Measurements from ENCODE around the gene TTC21B. TPM values are rescaled to one million over a fixed set of nuclear protein-coding genes. Genes with fewer than 3 reads are reported as not detected.

Gene TTC21B
- total and polyA plus RNA-seq, 2 of the 8 experiments (the other 6 are each of a cell fraction or from before 2014, with no cell fraction given), result 6.9 to 20.8 TPM

GRCh38 chr2:165840333-165840958 is 113.1 kb downstream of the TTC21B start:
- H3K79me1 ChIP-seq (ENCODE audit: low read depth, low read length), result no peaks in the 10 kb centered on the region
- H2BK5ac ChIP-seq (ENCODE audit: low read depth, low read length), result no peak overlapping the region
- no peaks in the 10 kb centered on the region for H3K9me3 ChIP-seq (ENCODE audit: insufficient read depth in 2 of 2, low read depth in 1 of 2, low read length in 1 of 2)
- H3K27me3 ChIP-seq (replicated peaks in 1 of 4; ENCODE audit: control insufficient read depth in 3 of 4, extremely low read depth in 1 of 4, insufficient read depth in 3 of 4, low read length in 3 of 4), result peaks cover 0 to 1% (median 0%) of the 10 kb centered on the region in 4 experiments; a peak in 1 of 7 replicates
- H3K4me1 ChIP-seq (replicated peaks in 1 of 4; ENCODE audit: control insufficient read depth in 3 of 4, insufficient read depth in 4 of 4, low read length in 3 of 4), result peaks cover 0 to 11% (median 7%) of the 10 kb centered on the region in 4 experiments; a peak in 4 of 7 replicates
- H3K4ac ChIP-seq (replicated peaks; ENCODE audit: insufficient read length, low read depth, low read length), result no peak overlapping the region
- H3K23me2 ChIP-seq (ENCODE audit: low read depth, low read length), result no peaks in the 10 kb centered on the region; the same call in 1 of the 2 replicates
- no peak overlapping the region for H2BK15ac ChIP-seq (ENCODE audit: low read length)
- FAIRE-seq, result no peak
- DNase-seq (ENCODE audit: low read depth in 1 of 2, low spot score in 2 of 2), result no peak
- no peak overlapping the region for H3K4me3 ChIP-seq (ENCODE audit: extremely low read depth in 1 of 4, insufficient read depth in 2 of 4, low read depth in 3 of 4, low read length in 4 of 4)
- H3K23ac ChIP-seq (ENCODE audit: insufficient read length), result no peak overlapping the region
- H2BK120ac ChIP-seq (replicated peaks; ENCODE audit: low read depth, low read length), result no peak overlapping the region
- no peak overlapping the region for H3K9ac ChIP-seq (replicated peaks in 1 of 4; ENCODE audit: extremely low read depth in 1 of 4, low read depth in 3 of 4, low read length in 3 of 4)
- CTCF ChIA-PET (ENCODE audit: partially characterized antibody), result interaction anchor here (1.1 kb wide), 2 partner anchors 34 to 277 kb away, joined by 3 read pairs; no protein-coding TSS in a partner anchor
- H2AK5ac ChIP-seq (ENCODE audit: low read depth, low read length), result no peak overlapping the region
- no peak overlapping the region for H2BK12ac ChIP-seq (ENCODE audit: low read depth, low read length)
- no peak overlapping the region for H2BK20ac ChIP-seq (ENCODE audit: low read length)
- H3K4me2 ChIP-seq (ENCODE audit: insufficient read depth in 1 of 2, low read depth in 2 of 2, low read length in 2 of 2), result no peak overlapping the region
- no peak overlapping the region for H3K18ac ChIP-seq (ENCODE audit: extremely low read depth, low read length)
- H4K8ac ChIP-seq (ENCODE audit: extremely low read depth, insufficient read depth, low read length), result no peak overlapping the region
- H3K36me3 ChIP-seq (ENCODE audit: control insufficient read depth in 2 of 4, insufficient read depth in 4 of 4, low read length in 3 of 4), result no peaks in the 10 kb centered on the region
- H4K5ac ChIP-seq (ENCODE audit: insufficient read length, low read depth, low read length), result no peak overlapping the region
- H4K20me1 ChIP-seq (replicated peaks in 1 of 2; ENCODE audit: control insufficient read depth in 1 of 2, insufficient read depth in 2 of 2, low read length in 2 of 2), result no peaks in the 10 kb centered on the region
- POLR2A ChIA-PET (ENCODE audit: partially characterized antibody), result interaction anchor here (0.6 to 1.0 kb wide), 2 partner anchors 20 to 105 kb away, joined by 3 read pairs; no protein-coding TSS in a partner anchor
- H2AFZ ChIP-seq (ENCODE audit: low read length), result no peak overlapping the region
- H4K91ac ChIP-seq (replicated peaks; ENCODE audit: insufficient read length, low read length), result no peak overlapping the region
- H3K79me2 ChIP-seq (ENCODE audit: control insufficient read depth in 1 of 2, insufficient read depth in 2 of 2, low read length in 2 of 2), result no peaks in the 10 kb centered on the region
- H3K56ac ChIP-seq (replicated peaks; ENCODE audit: insufficient read length, low read depth, low read length), result no peak overlapping the region
- no peak overlapping the region for H3K27ac ChIP-seq (ENCODE audit: low read depth, low read length)
- H3K14ac ChIP-seq (ENCODE audit: insufficient read length), result no peak overlapping the region
- TF ChIP-seq FOSL1 (IDR thresholded peaks at IDR 0.05; ENCODE audit: insufficient read depth, low read depth, low read length) (no peak), CBX8 (IDR thresholded peaks at IDR 0.05; ENCODE audit: borderline replicate concordance, low read depth, low read length) (no peak), ATF3 (IDR thresholded peaks at IDR 0.05; ENCODE audit: insufficient read depth, low read depth, low read length) (no peak), POU5F1 (IDR thresholded peaks at IDR 0.05; ENCODE audit: low read depth, low read length) (no peak), EZH2 (IDR thresholded peaks at IDR 0.05; ENCODE audit: low read depth, low read length, severe bottlenecking) (no peak), HDAC2 (IDR thresholded peaks at IDR 0.05; ENCODE audit: borderline replicate concordance in 1 of 2, low read depth in 2 of 2, low read length in 2 of 2) (no peak), NRF1 (IDR thresholded peaks at IDR 0.05; ENCODE audit: low read depth, low read length) (no peak), CHD2 (IDR thresholded peaks at IDR 0.05; ENCODE audit: low read length) (no peak), MAX (IDR thresholded peaks at IDR 0.05) (no peak), TAF1 (IDR thresholded peaks at IDR 0.05; ENCODE audit: low read depth, low read length) (no peak), CEBPB (IDR thresholded peaks at IDR 0.05; ENCODE audit: low read depth, low read length) (no peak), GABPA (IDR thresholded peaks at IDR 0.05; ENCODE audit: borderline replicate concordance, insufficient read depth, low read length) (no peak), JUND (IDR thresholded peaks at IDR 0.05; ENCODE audit: low read length) (no peak)
